ENCODE data around the gene EML4.

DNA sequence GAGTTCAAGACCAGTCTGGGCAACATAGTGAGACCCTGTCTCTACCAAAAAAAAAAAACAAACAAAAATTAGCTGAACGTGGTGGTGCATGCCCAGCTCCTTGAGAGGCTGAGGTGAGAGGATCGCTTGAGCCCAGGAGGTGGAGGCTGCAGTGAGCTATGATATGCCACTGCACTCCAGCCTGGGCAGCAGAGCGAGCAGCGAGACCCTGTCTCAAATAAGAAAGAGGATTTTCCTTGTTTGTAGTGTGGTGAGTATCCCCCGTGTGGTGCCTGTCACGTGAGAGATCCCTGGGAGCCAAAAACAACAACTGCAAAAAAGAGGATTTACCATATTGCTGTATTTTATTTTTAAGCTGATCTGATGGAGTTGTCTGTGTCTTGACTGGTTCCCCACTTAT is 9.2 kb downstream of the EML4 start:
- TF ChIP-seq, protein P1, sequence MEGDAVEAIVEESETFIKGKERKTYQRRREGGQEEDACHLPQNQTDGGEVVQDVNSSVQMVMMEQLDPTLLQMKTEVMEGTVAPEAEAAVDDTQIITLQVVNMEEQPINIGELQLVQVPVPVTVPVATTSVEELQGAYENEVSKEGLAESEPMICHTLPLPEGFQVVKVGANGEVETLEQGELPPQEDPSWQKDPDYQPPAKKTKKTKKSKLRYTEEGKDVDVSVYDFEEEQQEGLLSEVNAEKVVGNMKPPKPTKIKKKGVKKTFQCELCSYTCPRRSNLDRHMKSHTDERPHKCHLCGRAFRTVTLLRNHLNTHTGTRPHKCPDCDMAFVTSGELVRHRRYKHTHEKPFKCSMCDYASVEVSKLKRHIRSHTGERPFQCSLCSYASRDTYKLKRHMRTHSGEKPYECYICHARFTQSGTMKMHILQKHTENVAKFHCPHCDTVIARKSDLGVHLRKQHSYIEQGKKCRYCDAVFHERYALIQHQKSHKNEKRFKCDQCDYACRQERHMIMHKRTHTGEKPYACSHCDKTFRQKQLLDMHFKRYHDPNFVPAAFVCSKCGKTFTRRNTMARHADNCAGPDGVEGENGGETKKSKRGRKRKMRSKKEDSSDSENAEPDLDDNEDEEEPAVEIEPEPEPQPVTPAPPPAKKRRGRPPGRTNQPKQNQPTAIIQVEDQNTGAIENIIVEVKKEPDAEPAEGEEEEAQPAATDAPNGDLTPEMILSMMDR (conservative IDR thresholded peaks at IDR 0.05; ENCODE audit: low read depth, low read length): no peak
- TF ChIP-seq EZH2 (IDR thresholded peaks at IDR 0.05; ENCODE audit: borderline replicate concordance, low read depth, low read length, poor library complexity, severe bottlenecking): no peak

All from A673 (cell line).